Measurements from ENCODE around the gene SLC9A7.

Gene SLC9A7

GRCh38 chrX:46575586-46575985 is 183.3 kb downstream of the SLC9A7 start:
- Mint-ChIP-seq H3K4me3 (peak overlapping the region; percentile 48 to 61 (median 48)), H3K27ac (no peak overlapping the region)

GRCh38 chrX:46574774-46575381 is 184.0 kb downstream of the SLC9A7 start:
- H3K4me1 Mint-ChIP-seq: peaks cover 6% of the 10 kb centered on the region
- no peak for TF ChIP-seq CTCF (IDR thresholded peaks at IDR 0.05; ENCODE audit: unreplicated experiment in 3 of 3)
- no peaks in the 10 kb centered on the region for H3K36me3 Mint-ChIP-seq (ENCODE audit: low read depth)
- peaks cover 41% of the 10 kb centered on the region for H3K27me3 Mint-ChIP-seq (ENCODE audit: low read depth)
- peak overlapping the region in 2 of 3 experiments; percentile 48 to 74 for H3K4me3 Mint-ChIP-seq
- peaks cover 16% of the 10 kb centered on the region for H3K9me3 Mint-ChIP-seq
- no peak overlapping the region for H3K27ac Mint-ChIP-seq

More at GRCh38 chrX:46575586-46575985, 183.3 kb downstream of the SLC9A7 start:
- H3K36me3 Mint-ChIP-seq (ENCODE audit: low read depth): no peaks in the 10 kb centered on the region
- H3K9me3 Mint-ChIP-seq: peaks cover 16% of the 10 kb centered on the region
- peaks cover 41% of the 10 kb centered on the region for H3K27me3 Mint-ChIP-seq (ENCODE audit: low read depth)
- no peak for TF ChIP-seq CTCF (IDR thresholded peaks at IDR 0.05; ENCODE audit: unreplicated experiment in 3 of 3)
- H3K4me1 Mint-ChIP-seq: peaks cover 6% of the 10 kb centered on the region

- Mint-ChIP-seq H3K36me3 (ENCODE audit: low read depth) (no peaks in the 10 kb centered on the region), H3K27ac (no peak overlapping the region), H3K27me3 (ENCODE audit: low read depth) (peaks cover 41% of the 10 kb centered on the region), H3K9me3 (peaks cover 15% of the 10 kb centered on the region), H3K4me1 (peaks cover 6% of the 10 kb centered on the region), H3K4me3 (peak overlapping the region; percentile 72 to 83 (median 74))
- no peak for TF ChIP-seq CTCF (IDR thresholded peaks at IDR 0.05; ENCODE audit: unreplicated experiment in 3 of 3)
Observed at GRCh38 chrX:46573892-46574773, 184.8 kb downstream of the SLC9A7 start.

GRCh38 chrX:46573331-46573891 is 185.5 kb downstream of the SLC9A7 start, which contains the start of gene CHST7:
Gene CHST7, plus strand, starts transcription at chrX:46573765. Its CDS starts 167 bp downstream, at chrX:46573932.
- H3K27ac Mint-ChIP-seq: no peak within 1 kb of the TSS
- H3K36me3 Mint-ChIP-seq (ENCODE audit: low read depth): no peaks in the 10 kb centered on the region
- TF ChIP-seq CTCF (IDR thresholded peaks at IDR 0.05; ENCODE audit: unreplicated experiment in 3 of 3): no peak
- peaks cover 15% of the 10 kb centered on the region for H3K9me3 Mint-ChIP-seq
- peaks cover 41% of the 10 kb centered on the region for H3K27me3 Mint-ChIP-seq (ENCODE audit: low read depth)
- H3K4me3 Mint-ChIP-seq: peak within 1 kb of the TSS; percentile 72 to 83 (median 74)
- H3K4me1 Mint-ChIP-seq: peaks cover 6% of the 10 kb centered on the region

- Mint-ChIP-seq H3K9me3 (peaks cover 16% of the 10 kb centered on the region), H3K4me3 (peak overlapping the region in 1 of 3 experiments; percentile 24), H3K4me1 (peaks cover 6% of the 10 kb centered on the region), H3K27me3 (ENCODE audit: low read depth) (peaks cover 41% of the 10 kb centered on the region), H3K36me3 (ENCODE audit: low read depth) (no peaks in the 10 kb centered on the region), H3K27ac (no peak overlapping the region)
- TF ChIP-seq CTCF (IDR thresholded peaks at IDR 0.05; ENCODE audit: unreplicated experiment in 3 of 3): no peak
Observed at GRCh38 chrX:46572340-46572936, 186.5 kb downstream of the SLC9A7 start.

Data from nephron (organoid).